Kidney epithelial cell (primary cell): ENCODE data around the gene ACRV1. TPM values are rescaled to one million over a fixed set of nuclear protein-coding genes. Genes with fewer than 3 reads are reported as not detected.

Experiments
- DNase-seq: peaks from one replicate; pipeline ENCODE4 v3.0.0-alpha.2; 2010; ENCODE audit warnings: low read depth
- H3K27me3 ChIP-seq: 2 replicates; pipeline ENCODE4 v1.6.0; 2011; ENCODE audit warnings: low read length; ENCODE audit not compliant: control insufficient read depth, insufficient read depth
- H3K36me3 ChIP-seq: 2 replicates; pipeline ENCODE4 v1.5.1; 2011; ENCODE audit warnings: low read length; ENCODE audit not compliant: control insufficient read depth, insufficient read depth
- H3K4me3 ChIP-seq: 2 replicates; pipeline ENCODE4 v1.5.1; 2011; ENCODE audit warnings: low read depth, mild to moderate bottlenecking, control low read depth, low read length
- total RNA-seq: library from RNA; depleted of rRNA; stranded (reverse); fragments of >200 nt; gene quantifications from 2 replicates; pipeline ENCODE4 v1.2.3, GENCODE V29; 2015
- TF ChIP-seq, protein P1 (sequence below): IDR thresholded peaks from 2 replicates; pipeline ENCODE4 v1.5.1; 2011; ENCODE audit warnings: mild to moderate bottlenecking, moderate library complexity, low read length, control low read depth, inconsistent platforms; ENCODE audit not compliant: insufficient read depth, poor library complexity, severe bottlenecking

ACRV1 gene
- total RNA-seq, 1 donor from 2014 or later, result not detected

DNA sequence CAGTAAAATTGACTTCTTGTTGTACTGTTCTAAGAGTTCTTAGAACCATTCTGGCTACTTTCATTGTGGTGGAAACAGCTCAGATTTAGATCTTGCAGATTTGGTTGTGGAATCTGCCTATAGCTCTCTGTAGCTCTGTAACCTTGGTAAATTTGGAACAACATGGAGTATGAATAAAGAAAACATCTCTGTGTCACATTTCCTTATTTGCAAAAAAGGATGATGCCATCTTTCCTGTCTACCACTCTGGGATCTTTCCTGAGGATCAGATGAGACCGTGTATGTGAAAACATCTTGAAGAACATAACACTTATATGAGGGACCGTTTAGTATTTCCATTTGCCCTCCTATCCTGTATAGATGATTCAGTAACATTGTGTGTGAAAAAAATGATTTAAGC is 9.1 kb downstream of the ACRV1 start:
- no peaks in the 10 kb centered on the region for H3K36me3 ChIP-seq
- TF ChIP-seq, protein P1, sequence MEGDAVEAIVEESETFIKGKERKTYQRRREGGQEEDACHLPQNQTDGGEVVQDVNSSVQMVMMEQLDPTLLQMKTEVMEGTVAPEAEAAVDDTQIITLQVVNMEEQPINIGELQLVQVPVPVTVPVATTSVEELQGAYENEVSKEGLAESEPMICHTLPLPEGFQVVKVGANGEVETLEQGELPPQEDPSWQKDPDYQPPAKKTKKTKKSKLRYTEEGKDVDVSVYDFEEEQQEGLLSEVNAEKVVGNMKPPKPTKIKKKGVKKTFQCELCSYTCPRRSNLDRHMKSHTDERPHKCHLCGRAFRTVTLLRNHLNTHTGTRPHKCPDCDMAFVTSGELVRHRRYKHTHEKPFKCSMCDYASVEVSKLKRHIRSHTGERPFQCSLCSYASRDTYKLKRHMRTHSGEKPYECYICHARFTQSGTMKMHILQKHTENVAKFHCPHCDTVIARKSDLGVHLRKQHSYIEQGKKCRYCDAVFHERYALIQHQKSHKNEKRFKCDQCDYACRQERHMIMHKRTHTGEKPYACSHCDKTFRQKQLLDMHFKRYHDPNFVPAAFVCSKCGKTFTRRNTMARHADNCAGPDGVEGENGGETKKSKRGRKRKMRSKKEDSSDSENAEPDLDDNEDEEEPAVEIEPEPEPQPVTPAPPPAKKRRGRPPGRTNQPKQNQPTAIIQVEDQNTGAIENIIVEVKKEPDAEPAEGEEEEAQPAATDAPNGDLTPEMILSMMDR, result no peak
- no peaks in the 10 kb centered on the region for H3K27me3 ChIP-seq
- H3K4me3 ChIP-seq, result no peak overlapping the region
- no peak for DNase-seq

- no peak for DNase-seq
- no peaks in the 10 kb centered on the region for H3K36me3 ChIP-seq
- no peaks in the 10 kb centered on the region for H3K27me3 ChIP-seq
- TF ChIP-seq, protein P1, result no peak
- no peak overlapping the region for H3K4me3 ChIP-seq
Measured at GRCh38 chr11:125670172-125670571, 10.5 kb downstream of the ACRV1 start.

- Histone ChIP-seq H3K36me3 (no peaks in the 10 kb centered on the region), H3K4me3 (no peak overlapping the region), H3K27me3 (no peaks in the 10 kb centered on the region)
- DNase-seq, result no peak
- TF ChIP-seq, protein P1, result no peak
Measured at GRCh38 chr11:125667151-125667550, 13.5 kb downstream of the ACRV1 start.

- Histone ChIP-seq H3K36me3 (no peaks in the 10 kb centered on the region), H3K4me3 (no peak overlapping the region), H3K27me3 (no peaks in the 10 kb centered on the region)
- TF ChIP-seq, protein P1, result no peak
- no peak for DNase-seq
Measured at GRCh38 chr11:125663910-125664309, 16.7 kb downstream of the ACRV1 start.

DNA sequence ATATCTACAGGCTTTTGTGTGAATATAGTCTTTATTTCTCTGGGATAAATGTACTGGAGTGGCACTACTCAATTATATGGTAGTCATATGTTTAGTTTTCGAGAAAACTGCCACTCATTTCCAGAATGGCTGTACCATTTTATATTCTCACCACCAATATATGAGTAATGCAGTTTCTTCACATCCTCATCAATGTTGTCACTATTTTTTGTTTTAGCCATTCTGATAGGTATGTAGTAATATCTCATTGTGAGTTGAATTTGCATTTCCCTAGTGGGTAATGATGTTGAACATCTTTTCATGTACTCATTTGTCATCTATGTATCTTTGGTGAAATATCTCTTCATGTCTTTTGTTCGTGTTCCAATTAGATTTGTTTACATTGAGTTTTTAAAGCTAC is 18.0 kb downstream of the ACRV1 start:
- Histone ChIP-seq H3K36me3 (no peaks in the 10 kb centered on the region), H3K27me3 (no peaks in the 10 kb centered on the region), H3K4me3 (no peak overlapping the region)
- DNase-seq, result no peak
- TF ChIP-seq, protein P1, result no peak

- TF ChIP-seq, protein P1, result no peak
- Histone ChIP-seq H3K36me3 (no peaks in the 10 kb centered on the region), H3K27me3 (no peaks in the 10 kb centered on the region), H3K4me3 (no peak overlapping the region)
- DNase-seq, result no peak
Measured at GRCh38 chr11:125649465-125650166, 31.0 kb downstream of the ACRV1 start.
